GM23338 (cell line): ENCODE results near the gene MITF. TPM values are rescaled to one million over a fixed set of nuclear protein-coding genes. Genes with fewer than 3 reads are reported as not detected.

Experiments used
- ATAC-seq: fragments of 200-7000 bp; cut with Tn5 transposase; 3 replicates; pipeline ENCODE4 v1.9.1; 2020
- DNase-seq: peaks from one replicate; pipeline ENCODE4 v3.0.0-alpha.2; 2015; ENCODE audit warnings: low spot score
- H2AFZ ChIP-seq: fragments of 200-600 bp; sonication (generic); 2 replicates; pipeline ENCODE4 v1.8.0; 2016; ENCODE audit warnings: antibody characterized with exemption, mild to moderate bottlenecking, moderate library complexity
- H3F3A ChIP-seq: fragments of 200-600 bp; sonication (generic); replicated peaks from 2 replicates; pipeline ENCODE4 v1.8.0; 2017; ENCODE audit warnings: antibody characterized with exemption, mixed run types, low read depth
- H3K27ac ChIP-seq: fragments of 200-600 bp; sonication (generic); 2 replicates; pipeline ENCODE4 v1.6.1; 2016; ENCODE audit warnings: low read depth
- H3K27me3 ChIP-seq: fragments of 200-600 bp; sonication (generic); 2 replicates; pipeline ENCODE4 v1.8.0; 2016; ENCODE audit warnings: mild to moderate bottlenecking, mixed run types, moderate library complexity; ENCODE audit not compliant: insufficient read depth
- H3K36me3 ChIP-seq: fragments of 200-600 bp; sonication (generic); 2 replicates; pipeline ENCODE4 v1.8.0; 2016; ENCODE audit warnings: mild to moderate bottlenecking; ENCODE audit not compliant: insufficient read depth
- H3K4me1 ChIP-seq: fragments of 200-600 bp; sonication (generic); 2 replicates; pipeline ENCODE4 v1.8.0; 2016; ENCODE audit warnings: mild to moderate bottlenecking, moderate library complexity; ENCODE audit not compliant: insufficient read depth
- H3K4me2 ChIP-seq: fragments of 200-600 bp; sonication (generic); 2 replicates; pipeline ENCODE4 v1.7.1; 2017; ENCODE audit warnings: mixed run types
- H3K4me3 ChIP-seq: fragments of 200-600 bp; sonication (generic); 2 replicates; pipeline ENCODE4 v1.6.1; 2016; ENCODE audit warnings: mixed run types
- H3K79me2 ChIP-seq: fragments of 200-600 bp; sonication (generic); replicated peaks from 2 replicates; pipeline ENCODE4 v1.8.0; 2017; ENCODE audit warnings: mild to moderate bottlenecking; ENCODE audit not compliant: insufficient read depth
- H3K9me2 ChIP-seq: fragments of 200-600 bp; sonication (generic); 2 replicates; pipeline ENCODE4 v1.8.0; 2017; ENCODE audit not compliant: insufficient read depth
- H4K20me1 ChIP-seq: fragments of 200-600 bp; sonication (generic); replicated peaks from 2 replicates; pipeline ENCODE4 v1.8.0; 2017; ENCODE audit warnings: mild to moderate bottlenecking; ENCODE audit not compliant: insufficient read depth
- H3K27ac Mint-ChIP-seq: 2 replicates; pipeline ENCODE4 v1.8.0; 2020; ENCODE audit warnings: inconsistent platforms, mild to moderate bottlenecking, moderate library complexity, mixed read lengths
- H3K27me3 Mint-ChIP-seq: 3 replicates; pipeline ENCODE4 v1.8.0; 2022; ENCODE audit warnings: low read depth, mild to moderate bottlenecking, moderate library complexity, mixed read lengths, inconsistent platforms; ENCODE audit not compliant: insufficient read depth, poor library complexity
- H3K36me3 Mint-ChIP-seq: 3 replicates; pipeline ENCODE4 v1.8.0; 2021; ENCODE audit warnings: low read depth, mild to moderate bottlenecking, inconsistent platforms, moderate library complexity, mixed read lengths
- H3K4me1 Mint-ChIP-seq: 3 replicates; pipeline ENCODE4 v1.8.0; 2020; ENCODE audit warnings: mild to moderate bottlenecking, inconsistent platforms, mixed read lengths
- H3K4me3 Mint-ChIP-seq: 3 replicates; pipeline ENCODE4 v1.8.0; 2021; ENCODE audit warnings: moderate library complexity, mild to moderate bottlenecking, inconsistent platforms, mixed read lengths
- H3K9me3 Mint-ChIP-seq: 3 replicates; pipeline ENCODE4 v1.8.0; 2020; ENCODE audit warnings: moderate library complexity, mild to moderate bottlenecking, inconsistent platforms, mixed read lengths
- CREB1 ChIP-seq: fragments of 250-450 bp; sonication (Bioruptor Pico); IDR thresholded peaks from 2 replicates; pipeline ENCODE4 v1.5.0; 2020; ENCODE audit warnings: low read depth, mild to moderate bottlenecking, moderate library complexity
- ETS1 ChIP-seq: IDR thresholded peaks from 2 replicates; pipeline ENCODE4 v1.6.1; 2016; ENCODE audit warnings: antibody characterized with exemption
- EZH2 ChIP-seq: fragments of 200-600 bp; sonication (generic); IDR thresholded peaks from one replicate; pipeline ENCODE4 v1.8.0; 2017; ENCODE audit warnings: antibody characterized with exemption, mild to moderate bottlenecking, low read depth; ENCODE audit not compliant: unreplicated experiment
- JUNB ChIP-seq: IDR thresholded peaks from one replicate; pipeline ENCODE4 v1.6.1; 2016; ENCODE audit warnings: antibody characterized with exemption; ENCODE audit not compliant: unreplicated experiment
- POLR2AphosphoS5 ChIP-seq: IDR thresholded peaks from 2 replicates; pipeline ENCODE4 v1.6.1; 2016; ENCODE audit warnings: antibody characterized with exemption, low read depth
- STAT1 ChIP-seq: IDR thresholded peaks from one replicate; pipeline ENCODE4 v1.6.1; 2016; ENCODE audit warnings: antibody characterized with exemption; ENCODE audit not compliant: unreplicated experiment
- ZNF114 ChIP-seq: fragments of 250-450 bp; sonication (Bioruptor Pico); IDR thresholded peaks from 2 replicates; pipeline ENCODE4 v1.5.0; 2020; ENCODE audit warnings: mild to moderate bottlenecking, moderate library complexity
- ZNF331 ChIP-seq: fragments of 250-450 bp; sonication (Bioruptor Pico); IDR thresholded peaks from 2 replicates; pipeline ENCODE4 v1.5.0; 2020; ENCODE audit warnings: low read depth, mild to moderate bottlenecking, moderate library complexity
- ZNF462 ChIP-seq: fragments of 250-450 bp; sonication (Bioruptor Pico); IDR thresholded peaks from 2 replicates; pipeline ENCODE4 v1.5.0; 2020; ENCODE audit warnings: mild to moderate bottlenecking, moderate library complexity
- polyA plus RNA-seq: library from polyadenylated mRNA; unstranded; fragments of >200 nt; fragmentation: Nextera tagmentation; extraction: Ambion mirVana; gene quantifications from 2 replicates; pipeline ENCODE4 v1.2.1, GENCODE V29; 2016
- total RNA-seq: library from RNA; depleted of rRNA; stranded (reverse); fragments of >200 nt; shearing (Covaris generic); gene quantifications from 2 replicates; pipeline ENCODE4 v1.2.3, GENCODE V29; 2014
- TF ChIP-seq, protein P1 (sequence below): IDR thresholded peaks from one replicate; pipeline ENCODE4 v1.6.1; 2018; ENCODE audit warnings: antibody characterized with exemption; ENCODE audit not compliant: unreplicated experiment

The MITF gene
- total and polyA plus RNA-seq, 2 experiments from 2014 or later = 1.9 to 2.4 TPM

- ATAC-seq = no peak
- Histone ChIP-seq H3K36me3 (no peaks in the 10 kb centered on the region), H3K9me2 (peaks cover 6% of the 10 kb centered on the region; the same call in 1 of the 2 replicates), H2AFZ (no peak overlapping the region), H3K4me3 (no peak overlapping the region), H3K4me2 (no peak overlapping the region), H3F3A (no peaks in the 10 kb centered on the region), H3K4me1 (no peaks in the 10 kb centered on the region; the same call in 1 of the 2 replicates), H3K27me3 (0 out of 2 replicates have a peak, but pooled peaks cover 6% of the 10 kb centered on the region), H3K27ac (no peak overlapping the region), H3K79me2 (no peaks in the 10 kb centered on the region), H4K20me1 (no peaks in the 10 kb centered on the region)
- Mint-ChIP-seq H3K27ac (no peak overlapping the region), H3K4me1 (peaks cover 7% of the 10 kb centered on the region; the same call in 2 of the 3 replicates), H3K36me3 (no peaks in the 10 kb centered on the region), H3K9me3 (no peaks in the 10 kb centered on the region), H3K4me3 (no peak overlapping the region), H3K27me3 (peaks cover 4% of the 10 kb centered on the region)
- DNase-seq = no peak
- TF ChIP-seq EZH2 = no peak
- TF ChIP-seq ZNF331 (CRISPR knock-in tag) = no peak
- no peak for TF ChIP-seq POLR2AphosphoS5
- no peak for TF ChIP-seq CREB1
- TF ChIP-seq STAT1 = no peak
- TF ChIP-seq ETS1 = no peak
- no peak for TF ChIP-seq JUNB
- TF ChIP-seq, protein P1, sequence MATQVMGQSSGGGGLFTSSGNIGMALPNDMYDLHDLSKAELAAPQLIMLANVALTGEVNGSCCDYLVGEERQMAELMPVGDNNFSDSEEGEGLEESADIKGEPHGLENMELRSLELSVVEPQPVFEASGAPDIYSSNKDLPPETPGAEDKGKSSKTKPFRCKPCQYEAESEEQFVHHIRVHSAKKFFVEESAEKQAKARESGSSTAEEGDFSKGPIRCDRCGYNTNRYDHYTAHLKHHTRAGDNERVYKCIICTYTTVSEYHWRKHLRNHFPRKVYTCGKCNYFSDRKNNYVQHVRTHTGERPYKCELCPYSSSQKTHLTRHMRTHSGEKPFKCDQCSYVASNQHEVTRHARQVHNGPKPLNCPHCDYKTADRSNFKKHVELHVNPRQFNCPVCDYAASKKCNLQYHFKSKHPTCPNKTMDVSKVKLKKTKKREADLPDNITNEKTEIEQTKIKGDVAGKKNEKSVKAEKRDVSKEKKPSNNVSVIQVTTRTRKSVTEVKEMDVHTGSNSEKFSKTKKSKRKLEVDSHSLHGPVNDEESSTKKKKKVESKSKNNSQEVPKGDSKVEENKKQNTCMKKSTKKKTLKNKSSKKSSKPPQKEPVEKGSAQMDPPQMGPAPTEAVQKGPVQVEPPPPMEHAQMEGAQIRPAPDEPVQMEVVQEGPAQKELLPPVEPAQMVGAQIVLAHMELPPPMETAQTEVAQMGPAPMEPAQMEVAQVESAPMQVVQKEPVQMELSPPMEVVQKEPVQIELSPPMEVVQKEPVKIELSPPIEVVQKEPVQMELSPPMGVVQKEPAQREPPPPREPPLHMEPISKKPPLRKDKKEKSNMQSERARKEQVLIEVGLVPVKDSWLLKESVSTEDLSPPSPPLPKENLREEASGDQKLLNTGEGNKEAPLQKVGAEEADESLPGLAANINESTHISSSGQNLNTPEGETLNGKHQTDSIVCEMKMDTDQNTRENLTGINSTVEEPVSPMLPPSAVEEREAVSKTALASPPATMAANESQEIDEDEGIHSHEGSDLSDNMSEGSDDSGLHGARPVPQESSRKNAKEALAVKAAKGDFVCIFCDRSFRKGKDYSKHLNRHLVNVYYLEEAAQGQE = no peak
Measured at GRCh38 chr3:69986419-69986818, 247.2 kb downstream of the MITF start.

GRCh38 chr3:69987833-69988232 lies 248.6 kb downstream of the MITF start:
- no peaks in the 10 kb centered on the region for H3K79me2 ChIP-seq
- H3K4me2 ChIP-seq = no peak overlapping the region
- TF ChIP-seq POLR2AphosphoS5 = no peak
- TF ChIP-seq JUNB = no peak
- TF ChIP-seq ZNF114 (CRISPR knock-in tag) = no peak
- no peak for TF ChIP-seq ZNF331 (CRISPR knock-in tag)
- TF ChIP-seq EZH2 = no peak
- no peak for TF ChIP-seq ZNF462 (CRISPR knock-in tag)

More at GRCh38 chr3:69987833-69988232, 248.6 kb downstream of the MITF start:
- peaks cover 4% of the 10 kb centered on the region for H3K27me3 Mint-ChIP-seq
- no peaks in the 10 kb centered on the region for H3K36me3 Mint-ChIP-seq
- no peak overlapping the region for H2AFZ ChIP-seq
- H3F3A ChIP-seq = no peaks in the 10 kb centered on the region
- 0 out of 2 replicates have a peak, but pooled peaks cover 6% of the 10 kb centered on the region for H3K27me3 ChIP-seq
- ATAC-seq (no peak), DNase-seq (no peak)
- H3K4me1 ChIP-seq = no peaks in the 10 kb centered on the region; the same call in 1 of the 2 replicates
- no peaks in the 10 kb centered on the region for H4K20me1 ChIP-seq
- no peaks in the 10 kb centered on the region for H3K9me2 ChIP-seq
- H3K4me3 Mint-ChIP-seq = no peak overlapping the region
- no peak overlapping the region for H3K27ac ChIP-seq
- no peaks in the 10 kb centered on the region for H3K36me3 ChIP-seq
- H3K4me1 Mint-ChIP-seq = peaks cover 5% of the 10 kb centered on the region; the same call in 2 of the 3 replicates
- no peaks in the 10 kb centered on the region for H3K9me3 Mint-ChIP-seq
- no peak overlapping the region for H3K4me3 ChIP-seq
- H3K27ac Mint-ChIP-seq = no peak overlapping the region
